Fibroblast of skin of abdomen (primary cell): ENCODE data around the gene KRT3.
"Not testable (repeated sequence)": the region's sequence is repeated elsewhere in the genome, so short reads cannot be mapped to it uniquely, and the experiment has no call there.

Experiments used
- DNase-seq: peaks from one replicate; pipeline ENCODE4 v3.0.0-alpha.2; 2013

Gene KRT3

DNA sequence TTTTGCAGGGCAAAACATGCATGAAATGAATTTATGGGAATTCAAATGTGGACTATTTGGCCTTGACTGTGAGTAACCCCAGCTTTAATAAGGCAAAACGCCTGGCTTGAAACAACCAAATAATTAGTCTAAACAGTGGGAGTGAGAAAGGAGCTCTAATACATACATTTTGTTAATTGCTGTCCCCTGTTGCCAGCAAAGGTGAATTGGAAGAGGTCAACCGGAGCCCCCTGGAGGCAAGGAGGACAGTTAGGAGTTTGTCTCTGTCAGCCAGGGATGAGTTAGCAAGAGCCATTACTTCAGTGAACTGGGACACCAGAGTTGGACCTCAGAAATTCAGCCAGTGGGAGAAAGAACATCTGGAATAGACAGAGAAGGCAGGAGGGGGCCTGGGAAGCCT, 36.2 kb downstream of the KRT3 start:
- DNase-seq, result no peak

- DNase-seq, result no peak
These were observed 36.7 kb downstream of the KRT3 start for GRCh38 chr12:52759218-52759617.

DNA sequence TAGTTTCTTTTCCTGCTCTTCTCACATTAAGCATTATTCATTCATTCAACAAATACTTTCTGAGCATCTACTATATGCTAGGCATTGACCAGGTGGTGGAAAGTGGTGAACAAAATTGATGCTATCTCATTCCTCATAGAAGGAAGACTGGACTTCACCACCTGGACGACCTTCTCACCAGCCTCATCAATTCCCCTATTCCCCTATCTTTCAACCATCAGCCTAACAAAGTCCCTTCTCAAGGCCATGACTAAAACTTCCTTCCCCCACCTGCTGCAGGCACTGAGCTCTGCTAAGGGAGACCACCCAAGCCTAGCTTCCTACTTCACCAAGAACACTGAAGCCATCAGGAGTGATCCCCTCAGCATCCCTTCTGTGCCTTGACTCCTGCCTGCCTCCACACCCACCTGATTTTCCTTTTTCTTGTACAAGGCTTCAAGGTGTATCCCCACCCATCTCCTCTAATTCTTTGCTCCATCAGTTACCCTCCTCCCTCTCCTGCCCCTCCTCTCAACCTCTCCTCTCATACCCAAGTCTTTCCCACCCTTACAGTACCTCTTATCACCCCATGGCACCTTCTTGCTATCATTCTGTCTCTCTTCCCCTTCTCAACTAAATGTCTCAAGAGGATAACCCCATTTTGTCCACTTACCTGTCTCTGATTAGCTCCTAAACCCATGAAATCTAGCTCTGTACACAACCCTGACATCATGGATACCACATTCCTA, 38.3 kb downstream of the KRT3 start:
- DNase-seq, result no peak

DNA sequence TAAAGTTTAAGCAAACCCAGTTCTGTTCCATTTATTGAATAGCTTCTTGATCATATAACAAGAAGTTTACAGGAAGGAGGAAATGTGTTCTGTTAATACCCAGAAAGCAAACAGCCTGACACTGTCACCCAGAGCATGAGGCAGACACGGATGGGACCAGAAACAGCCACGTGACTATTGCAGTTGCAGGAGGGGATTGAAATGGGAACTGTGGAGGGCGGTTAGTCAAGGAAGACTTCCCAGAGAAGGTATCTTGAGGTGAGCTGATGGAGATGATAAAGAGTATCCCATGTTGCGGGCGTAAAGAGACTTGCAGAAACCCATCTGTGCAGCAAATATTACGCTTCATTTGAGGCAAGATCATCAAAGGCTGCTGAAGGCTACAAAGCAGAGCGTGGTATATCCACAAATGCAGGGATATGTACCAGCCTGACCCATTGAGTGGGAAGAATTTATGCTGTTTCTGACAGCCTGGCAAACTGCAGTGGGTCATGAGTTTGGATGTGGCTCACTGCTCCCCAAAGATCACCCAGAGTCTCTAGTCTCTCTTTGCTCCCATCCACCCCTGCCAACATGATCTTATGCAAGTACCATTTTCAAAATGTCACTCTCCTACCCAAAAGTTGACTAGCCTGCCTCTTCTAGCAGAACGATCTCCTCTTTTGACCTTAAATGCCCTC, 39.5 kb downstream of the KRT3 start:
- no peak for DNase-seq

GRCh38 chr12:52755533-52755932, 40.4 kb downstream of the KRT3 start:
- DNase-seq, result no peak

- DNase-seq, result no peak
These were observed 41.8 kb downstream of the KRT3 start for GRCh38 chr12:52754135-52754534.

- DNase-seq, result no peak
These were observed 42.6 kb downstream of the KRT3 start for GRCh38 chr12:52753283-52753682.

GRCh38 chr12:52752516-52752915, 43.4 kb downstream of the KRT3 start:
- DNase-seq, result no peak

DNA sequence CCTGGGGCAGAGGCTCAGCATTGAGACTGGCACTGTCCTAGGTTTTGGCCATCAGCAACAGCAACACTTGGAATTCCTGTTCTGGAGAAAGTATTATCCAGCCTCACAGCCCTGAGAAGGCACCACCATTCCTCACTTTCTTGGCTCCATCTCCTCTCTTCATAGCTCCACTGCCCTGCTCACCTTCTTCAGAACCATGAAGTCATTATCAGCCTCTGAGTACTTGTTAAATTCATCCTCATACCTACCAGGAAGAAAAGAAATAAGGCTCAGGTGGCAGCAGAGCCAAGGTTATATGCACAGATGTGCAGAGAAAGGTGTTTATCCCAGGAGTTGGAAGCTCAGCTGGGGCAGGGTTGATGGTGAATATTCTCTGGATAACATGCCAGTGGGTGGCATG, 44.1 kb downstream of the KRT3 start:
- no peak for DNase-seq

GRCh38 chr12:52750532-52750931, 45.4 kb downstream of the KRT3 start:
- DNase-seq, result not testable (repeated sequence)

- no peak for DNase-seq
These were observed 46.1 kb downstream of the KRT3 start for GRCh38 chr12:52749827-52750226.

DNA sequence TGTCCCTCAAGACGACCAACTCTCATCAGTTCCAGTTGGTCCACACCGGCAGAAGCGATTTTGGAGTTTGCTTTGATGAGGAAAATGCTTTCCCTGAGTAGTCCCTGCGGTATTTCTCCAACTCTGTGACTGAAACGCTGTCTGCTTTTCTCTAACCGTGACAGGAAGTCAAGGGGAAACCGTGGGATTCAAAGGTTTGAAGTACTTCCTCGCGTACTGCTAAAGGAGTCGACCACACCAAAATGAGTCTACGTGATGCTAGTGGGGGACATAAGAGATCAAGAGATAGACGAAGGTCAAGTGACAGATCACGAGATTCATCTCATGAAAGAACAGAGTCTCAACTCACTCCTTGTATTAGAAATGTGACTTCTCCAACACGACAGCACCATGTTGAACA, 47.3 kb downstream of the KRT3 start:
- no peak for DNase-seq

GRCh38 chr12:52745554-52745953, 50.4 kb downstream of the KRT3 start:
- DNase-seq, result no peak

DNA sequence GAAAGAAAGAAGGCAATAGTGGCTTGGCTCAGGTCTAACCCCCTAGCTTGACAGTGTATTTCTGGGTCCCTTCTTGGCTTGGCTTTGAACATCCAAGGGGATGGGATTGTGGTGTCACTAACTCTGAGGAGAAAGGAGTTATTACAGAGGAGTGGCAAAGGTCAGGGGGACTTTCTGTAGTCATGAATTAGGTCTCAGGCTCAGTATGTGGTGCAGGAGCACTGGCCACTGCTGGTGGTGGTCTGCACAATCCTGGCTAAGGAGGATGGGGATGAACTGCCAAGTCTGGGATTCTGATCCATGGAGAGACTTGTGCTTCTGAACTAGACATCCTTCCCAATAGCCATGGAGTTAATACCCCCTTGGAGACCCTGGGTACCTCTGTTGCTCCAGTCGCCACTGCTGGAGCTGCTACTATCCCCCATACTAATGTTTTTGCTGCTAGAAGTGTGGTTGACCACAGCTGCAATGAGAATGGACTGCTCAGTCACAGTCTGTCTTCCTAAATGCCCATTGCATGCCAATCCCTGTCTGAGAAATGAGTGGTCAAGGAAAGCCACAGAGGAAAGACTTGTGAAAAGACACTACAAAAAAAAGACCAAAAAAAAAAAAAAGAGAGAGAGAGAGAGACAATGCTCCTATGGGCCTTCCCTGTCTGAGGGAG, 51.3 kb downstream of the KRT3 start:
- DNase-seq, result no peak

DNA sequence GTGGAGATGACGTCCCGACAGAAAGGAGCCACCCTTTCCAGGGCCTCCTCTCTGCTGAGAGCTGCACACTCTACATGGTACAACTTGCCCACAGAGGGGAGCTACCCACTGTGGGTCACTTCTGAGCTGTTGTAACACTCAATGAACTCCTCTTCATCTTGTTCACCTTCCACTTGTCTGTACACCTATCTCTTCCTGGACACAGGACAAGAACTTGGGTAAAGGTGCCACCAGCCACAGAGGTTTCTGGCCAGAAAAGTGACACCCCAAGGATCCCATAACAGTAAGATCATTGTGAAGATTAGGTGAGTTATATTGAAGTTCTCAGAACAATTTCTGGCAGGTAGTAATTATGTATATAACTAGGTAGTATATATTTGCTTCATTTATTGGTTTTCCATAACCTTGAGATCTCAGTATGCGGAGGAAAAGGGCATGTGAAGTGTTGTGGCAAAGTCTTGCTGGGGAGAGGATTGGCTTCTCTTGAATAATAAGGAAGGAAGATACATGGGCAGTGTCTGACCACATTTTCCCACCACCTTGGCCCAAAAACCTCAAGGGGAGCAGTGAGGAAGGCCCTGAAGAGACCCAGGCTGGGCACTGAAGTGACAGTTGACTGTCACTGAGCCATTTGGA, 53.0 kb downstream of the KRT3 start:
- DNase-seq, result no peak

DNA sequence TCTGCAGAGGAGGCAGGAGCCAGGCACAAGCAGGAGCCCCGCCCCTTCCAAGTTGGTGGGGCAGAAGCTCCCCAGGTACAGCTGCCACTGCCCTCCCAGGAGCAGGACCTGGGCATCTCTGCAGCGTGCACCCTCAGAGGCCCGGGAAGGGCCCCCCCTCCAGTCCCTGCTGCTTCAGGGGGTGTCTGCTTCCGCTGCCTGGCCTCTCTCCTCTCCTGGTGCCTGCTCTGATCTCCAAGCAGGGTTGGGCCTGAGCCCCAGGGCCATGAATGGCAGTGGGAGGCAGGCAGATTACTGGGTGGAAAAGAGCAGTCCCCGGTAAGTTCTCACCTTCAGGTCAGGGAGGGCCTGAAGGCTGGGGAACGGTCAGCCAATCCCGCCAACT, 53.7 kb downstream of the KRT3 start:
- DNase-seq, result no peak

DNA sequence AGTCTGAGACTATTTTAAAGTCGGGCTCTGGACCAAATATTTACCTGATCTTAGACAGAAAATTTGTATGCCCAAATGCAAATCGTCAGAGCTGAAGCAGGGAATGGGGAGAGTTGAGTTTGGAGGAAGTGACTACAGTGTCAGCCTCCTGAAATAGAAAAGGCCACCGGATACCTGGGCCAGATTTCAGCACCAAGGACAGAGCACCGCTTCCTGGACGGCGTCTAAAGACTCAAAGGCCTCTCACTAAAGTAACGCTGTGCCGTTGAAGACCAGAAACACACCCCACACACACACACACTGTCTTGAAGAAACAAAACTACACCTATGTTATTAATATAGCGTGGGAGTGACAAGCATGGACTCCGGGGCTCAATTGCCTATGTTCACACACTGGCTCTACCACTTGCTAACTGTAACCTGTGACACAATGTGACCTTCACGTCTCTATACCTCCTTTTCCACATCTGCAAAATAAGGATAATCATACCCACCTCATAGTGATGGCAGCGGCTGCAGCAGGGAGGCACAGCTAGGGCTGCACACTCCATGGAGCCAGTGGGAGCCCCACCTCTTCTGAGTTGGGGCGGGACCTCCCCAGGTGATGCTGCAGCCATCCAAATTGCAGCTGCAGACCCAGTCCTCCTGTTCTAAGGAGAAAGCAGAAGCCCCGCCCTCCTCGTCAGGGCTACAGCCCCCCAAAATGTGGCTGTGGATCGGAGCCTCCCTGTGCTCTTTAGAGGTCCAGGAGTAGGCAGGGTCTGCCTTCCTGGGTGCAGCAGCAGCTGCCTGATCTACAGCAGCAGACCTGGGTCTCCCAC, 54.3 kb downstream of the KRT3 start:
- peak; percentile 53 for DNase-seq

- DNase-seq, result no peak
These were observed 55.3 kb downstream of the KRT3 start for GRCh38 chr12:52740584-52740983.

DNA sequence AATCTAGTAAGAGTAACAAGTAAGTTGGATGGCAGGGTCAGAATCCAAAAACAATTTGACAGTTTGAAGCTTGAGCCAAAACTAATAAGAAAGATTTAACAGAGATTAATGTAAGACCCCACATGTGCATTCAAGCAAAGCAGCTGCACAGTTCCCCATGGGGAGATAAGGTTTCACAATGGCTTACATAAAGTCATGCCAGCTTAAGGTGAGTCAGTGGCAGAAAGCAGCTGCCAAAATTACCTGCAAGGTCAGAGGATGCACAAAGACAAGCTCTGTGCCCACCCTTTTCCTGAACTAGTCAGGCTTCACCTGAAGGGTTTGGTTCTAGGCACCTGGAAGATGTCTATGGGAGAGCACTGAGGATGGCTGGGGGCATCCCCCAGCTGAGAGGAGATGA, 56.0 kb downstream of the KRT3 start:
- DNase-seq, result no peak
